ENCODE results near the gene UCK2.

The UCK2 gene

DNA sequence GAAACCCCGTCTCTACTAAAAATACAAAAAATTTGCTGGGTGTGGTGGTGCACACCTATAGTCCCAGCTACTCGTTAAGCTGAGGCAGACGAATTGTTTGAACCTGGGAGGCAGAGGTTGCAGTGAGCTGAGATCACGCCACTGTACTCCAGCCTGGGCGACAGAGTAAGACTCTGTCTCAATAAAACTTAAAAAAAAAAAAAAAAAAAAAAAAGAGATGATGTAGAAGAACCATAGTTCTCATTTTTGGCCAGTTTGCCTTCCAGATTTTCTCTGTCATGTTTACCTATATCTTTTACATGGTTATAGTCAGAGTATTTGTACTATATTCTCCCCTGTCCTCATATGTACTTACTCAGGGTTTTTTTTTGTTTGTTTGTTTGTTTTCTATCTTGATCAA lies 53.6 kb downstream of the UCK2 start:
- no peak for DNase-seq (ENCODE audit: low spot score)

DNA sequence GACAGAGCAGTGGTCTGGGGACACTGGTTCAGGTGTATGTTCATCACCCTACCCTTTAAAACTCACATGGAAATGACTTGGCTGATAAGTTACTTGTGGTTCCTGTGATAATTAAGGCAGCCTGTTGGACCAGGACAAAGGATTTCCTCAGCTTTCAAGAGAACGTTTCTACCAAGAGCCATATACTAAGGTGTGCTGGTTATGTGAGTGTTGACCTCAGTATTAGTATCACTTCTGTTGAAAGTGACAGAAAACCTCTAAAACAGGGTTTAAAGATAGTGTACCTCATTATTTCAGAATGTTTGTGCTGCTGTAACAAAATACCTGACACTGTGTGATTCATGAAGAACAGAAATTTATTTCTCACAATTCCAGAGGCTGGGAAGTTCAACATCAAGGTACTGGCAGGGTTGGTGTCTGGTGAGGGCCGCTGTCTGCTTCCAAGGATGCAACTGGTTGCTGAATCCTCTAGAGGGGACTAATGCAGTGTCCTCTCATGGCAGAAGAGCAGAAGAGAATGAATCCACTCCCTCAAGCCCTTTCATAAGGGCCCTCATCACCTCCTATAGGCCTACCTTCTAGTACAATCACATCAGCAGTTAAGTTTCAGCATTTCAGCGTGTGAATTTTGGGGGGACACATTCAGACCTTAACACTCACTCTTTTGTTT lies 54.9 kb downstream of the UCK2 start:
- no peak for DNase-seq (ENCODE audit: low spot score)

DNA sequence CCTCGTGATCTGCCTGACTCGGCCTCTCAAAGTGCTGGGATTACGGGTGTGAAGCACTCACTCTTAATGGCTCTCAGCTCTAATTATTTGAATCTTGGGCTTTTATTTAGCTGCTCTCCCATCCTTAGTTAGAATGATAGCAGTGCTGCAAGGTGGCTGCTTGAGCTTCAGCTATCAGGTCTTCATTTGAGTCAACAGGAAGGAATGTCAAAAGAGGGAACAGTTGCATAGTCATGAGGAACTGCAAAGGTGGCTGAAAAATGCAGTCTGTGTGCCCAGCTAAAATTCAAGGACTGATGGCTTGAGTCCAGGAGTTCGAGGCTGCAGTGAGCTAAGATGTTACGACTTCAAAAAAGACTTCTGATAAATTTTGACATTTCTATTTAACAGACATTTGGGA lies 55.6 kb downstream of the UCK2 start:
- DNase-seq (ENCODE audit: low spot score), result no peak

DNA sequence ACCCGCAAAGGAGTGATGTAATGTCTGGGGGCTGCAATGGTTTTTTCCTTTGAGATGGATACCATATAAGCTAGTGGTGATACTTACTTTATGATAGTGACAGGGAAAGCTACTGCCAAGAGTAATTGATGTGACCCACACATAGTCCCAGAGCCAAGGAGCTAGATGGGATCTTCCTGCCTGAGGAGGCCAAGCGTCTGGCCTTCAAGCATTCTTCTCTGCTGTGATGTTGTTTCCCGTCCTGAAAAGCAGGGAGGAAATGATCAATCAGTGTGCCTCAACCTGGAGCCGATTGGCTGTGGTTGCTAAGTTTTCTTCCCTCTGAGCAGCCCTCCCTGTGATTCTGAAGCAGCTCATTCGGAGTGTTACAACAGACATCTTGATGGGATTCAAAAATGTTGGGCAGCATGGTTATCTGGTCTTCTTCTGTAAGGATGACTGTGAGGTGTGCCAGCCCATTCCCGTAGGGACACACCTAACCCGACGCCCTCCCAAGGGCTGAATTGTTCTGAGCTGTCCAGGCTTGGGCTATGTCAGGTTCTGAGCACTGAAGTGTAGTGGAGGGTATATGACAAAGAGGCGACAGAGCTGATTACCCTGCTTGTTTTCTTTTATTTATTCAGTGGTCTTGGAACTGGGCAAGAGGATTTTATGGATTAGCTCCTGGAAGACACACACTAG lies 56.7 kb downstream of the UCK2 start:
- DNase-seq (ENCODE audit: low spot score), result no peak

DNA sequence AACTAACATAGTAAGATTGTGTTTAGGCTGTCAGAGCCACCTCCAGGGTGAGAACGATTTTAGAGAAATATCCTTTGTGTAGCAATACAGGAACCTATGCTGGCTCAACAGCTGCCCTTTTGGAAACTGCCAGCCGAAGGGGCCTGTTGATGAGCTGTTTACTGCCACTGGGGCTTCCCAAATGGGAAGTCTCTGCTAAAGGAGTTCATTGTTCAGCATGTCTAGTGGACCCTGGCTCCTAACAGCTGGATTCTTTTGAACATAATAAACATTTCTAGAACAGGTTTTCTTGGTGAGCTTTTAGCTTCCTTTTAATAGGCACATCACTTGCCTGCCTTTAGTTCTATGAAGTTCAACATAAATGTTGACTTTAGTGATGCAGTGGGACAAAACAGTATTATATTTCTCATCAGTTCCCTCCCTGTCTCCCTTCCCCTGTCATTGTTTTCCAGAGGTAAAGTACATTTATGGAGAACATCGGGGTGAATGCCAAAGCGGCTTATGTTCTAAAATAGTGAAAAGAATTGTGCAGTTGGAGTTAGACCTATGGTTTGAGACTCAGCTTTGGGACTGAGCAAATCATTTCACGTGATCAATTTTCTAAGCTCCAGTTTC lies 57.4 kb downstream of the UCK2 start:
- no peak for DNase-seq (ENCODE audit: low spot score)

DNA sequence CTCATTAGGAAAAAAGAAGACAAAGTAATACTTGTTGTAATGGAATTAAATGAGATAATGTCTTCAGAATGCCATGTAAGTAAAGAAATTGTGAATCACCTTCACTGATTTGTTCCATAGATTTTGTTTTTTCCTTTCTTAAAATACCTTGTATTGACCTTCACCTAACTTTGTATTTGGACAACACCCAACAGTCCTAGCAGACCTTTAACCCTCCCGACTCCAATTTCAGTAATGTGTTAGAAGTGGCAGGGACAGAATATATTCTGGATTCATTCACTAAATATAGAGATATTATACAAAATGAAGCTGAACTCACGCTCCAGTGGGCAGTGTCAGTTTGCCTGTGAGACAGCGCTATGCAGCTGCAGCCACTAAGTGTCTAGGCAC lies 57.9 kb downstream of the UCK2 start:
- no peak for DNase-seq (ENCODE audit: low spot score)

DNA sequence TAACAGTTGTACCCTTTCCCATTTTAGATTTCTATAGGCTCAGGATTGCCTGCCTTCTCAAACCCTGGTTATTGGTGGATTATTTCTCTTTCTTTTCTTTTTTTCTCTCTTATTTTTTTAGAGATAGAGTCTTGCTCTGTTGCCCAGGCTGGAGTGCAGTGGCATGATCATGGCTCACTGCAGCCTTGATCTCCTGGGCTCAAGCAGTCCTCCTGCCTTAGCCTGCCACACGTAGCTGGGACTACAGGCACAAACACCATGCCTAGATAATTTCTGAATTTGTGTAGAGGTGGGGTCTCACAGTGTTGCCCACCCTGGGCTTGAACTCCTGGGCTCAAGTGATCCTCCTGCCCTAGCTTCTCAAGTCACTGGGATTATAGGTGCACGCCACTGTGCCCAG lies 58.8 kb downstream of the UCK2 start:
- DNase-seq (ENCODE audit: low spot score), result no peak

DNA sequence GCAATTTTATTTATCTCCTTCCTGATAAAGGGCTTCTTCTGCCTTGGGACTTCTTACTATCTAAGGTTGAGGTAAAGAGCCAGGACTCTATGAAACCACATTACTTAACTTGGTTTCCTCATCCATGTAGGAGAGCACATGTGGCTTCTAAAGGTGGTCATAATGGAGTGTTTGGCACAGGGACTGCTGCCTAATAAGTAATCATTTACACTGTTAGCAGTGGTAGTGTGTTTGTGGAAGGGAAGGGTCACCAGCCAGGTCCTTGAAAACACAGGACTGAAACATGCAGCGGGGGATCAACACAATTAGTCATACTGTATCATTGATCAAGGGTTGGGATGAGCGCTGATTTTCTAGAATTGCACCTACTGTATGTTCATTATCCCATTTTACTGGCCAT lies 59.6 kb downstream of the UCK2 start:
- no peak for DNase-seq (ENCODE audit: low spot score)

DNA sequence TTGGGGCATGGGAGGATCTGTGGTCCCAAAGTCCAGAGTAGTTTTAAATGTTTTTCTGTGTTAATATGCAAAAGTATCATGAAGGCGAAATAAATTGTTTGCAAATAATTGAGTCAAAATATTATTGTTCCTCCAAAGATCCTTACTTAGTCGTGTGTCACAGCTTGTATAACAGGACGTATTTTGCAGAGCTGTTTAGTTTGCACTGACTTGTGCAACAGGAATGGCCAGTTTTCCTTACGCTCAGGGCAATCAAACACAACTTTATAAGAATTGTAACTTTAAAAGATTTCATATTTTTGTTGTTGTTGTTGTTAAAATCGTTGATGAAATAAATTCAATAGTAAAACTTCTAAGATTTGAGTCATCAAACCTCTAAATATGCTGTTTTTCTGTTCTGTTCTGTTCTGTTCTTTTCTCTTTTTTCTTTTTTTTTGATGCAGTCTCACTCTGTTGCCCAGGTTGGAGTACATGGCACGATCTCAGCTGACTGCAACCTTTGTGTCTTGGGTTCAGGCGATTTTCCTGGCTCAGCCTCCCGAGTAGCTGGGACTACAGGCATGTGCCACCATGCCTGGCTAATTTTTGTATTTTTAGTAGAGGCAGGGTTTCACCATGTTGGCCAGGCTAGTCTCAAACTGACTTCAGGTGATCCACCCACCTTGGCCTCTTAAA lies 60.6 kb downstream of the UCK2 start:
- DNase-seq (ENCODE audit: low spot score), result no peak

DNA sequence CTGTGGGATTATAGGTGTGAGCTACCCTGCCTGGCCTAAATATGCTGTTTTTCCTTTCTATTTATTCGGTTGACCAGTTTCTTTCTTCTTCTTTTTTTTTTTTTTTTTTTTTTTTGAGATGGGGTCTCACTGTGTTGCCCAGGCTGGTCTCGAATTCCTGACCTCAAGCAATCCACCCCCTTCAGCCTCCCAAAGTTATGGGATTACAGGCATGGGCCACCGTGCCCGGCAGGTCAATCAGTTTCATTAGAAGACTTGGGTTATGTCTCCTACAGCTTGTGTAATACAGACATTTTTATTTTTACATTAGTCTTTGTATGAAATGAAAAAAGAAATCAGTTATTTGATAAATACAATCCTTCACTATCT lies 61.1 kb downstream of the UCK2 start:
- DNase-seq (ENCODE audit: low spot score), result no peak

DNA sequence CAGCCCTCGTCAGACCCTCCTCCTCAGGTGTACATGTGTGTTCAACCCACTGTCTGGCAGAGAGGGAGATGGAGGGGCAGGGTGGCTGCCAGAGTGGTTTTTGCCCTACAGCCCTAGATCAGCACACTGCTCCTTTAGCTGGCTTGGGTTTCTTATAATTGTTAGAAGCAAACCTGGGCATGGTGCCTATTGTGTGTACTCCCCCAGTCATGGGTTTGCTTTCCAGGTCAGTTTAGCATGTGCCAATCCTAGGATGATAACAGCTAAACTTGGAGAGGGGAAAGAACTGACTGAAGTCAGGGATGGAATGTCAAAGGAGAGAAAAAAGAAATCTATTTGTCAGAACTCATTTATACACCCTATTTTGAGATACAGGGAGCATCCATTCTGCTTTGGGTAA lies 63.3 kb downstream of the UCK2 start:
- DNase-seq (ENCODE audit: low spot score), result no peak

DNA sequence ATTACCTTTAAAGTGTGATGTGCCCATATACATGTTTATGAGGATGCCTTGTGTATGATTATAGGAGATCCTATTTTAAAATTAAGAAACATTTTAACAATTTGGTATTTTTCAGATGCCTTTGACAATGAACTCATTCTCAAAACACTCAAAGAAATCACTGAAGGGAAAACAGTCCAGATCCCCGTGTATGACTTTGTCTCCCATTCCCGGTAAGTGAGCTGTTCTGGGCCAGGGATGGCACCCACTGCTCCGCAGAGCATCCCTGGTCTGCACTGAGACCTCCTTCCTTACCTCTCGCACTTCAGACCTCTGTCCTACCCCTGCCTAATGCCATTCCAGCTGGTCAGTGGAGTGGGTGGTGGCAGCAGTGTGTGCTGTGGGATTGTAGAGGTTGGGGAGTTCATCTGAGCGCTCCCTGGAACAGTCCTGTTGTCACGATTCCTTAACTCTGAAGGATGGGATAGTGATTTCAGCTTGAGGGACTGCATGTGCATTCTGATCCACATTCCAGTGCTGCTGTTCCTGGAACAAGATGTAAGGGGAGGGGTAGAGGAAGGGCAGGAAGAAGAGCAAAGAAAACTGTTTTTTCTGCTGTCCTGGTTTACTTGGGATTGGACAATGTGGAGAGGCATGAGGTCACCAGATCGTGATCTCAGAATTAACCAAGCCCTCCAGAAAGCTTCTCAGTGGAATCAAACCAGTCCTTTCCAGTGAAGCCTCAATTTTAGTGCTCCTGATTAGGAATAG lies 63.9 kb downstream of the UCK2 start:
- peak; percentile 9 for DNase-seq (ENCODE audit: low spot score)

DNA sequence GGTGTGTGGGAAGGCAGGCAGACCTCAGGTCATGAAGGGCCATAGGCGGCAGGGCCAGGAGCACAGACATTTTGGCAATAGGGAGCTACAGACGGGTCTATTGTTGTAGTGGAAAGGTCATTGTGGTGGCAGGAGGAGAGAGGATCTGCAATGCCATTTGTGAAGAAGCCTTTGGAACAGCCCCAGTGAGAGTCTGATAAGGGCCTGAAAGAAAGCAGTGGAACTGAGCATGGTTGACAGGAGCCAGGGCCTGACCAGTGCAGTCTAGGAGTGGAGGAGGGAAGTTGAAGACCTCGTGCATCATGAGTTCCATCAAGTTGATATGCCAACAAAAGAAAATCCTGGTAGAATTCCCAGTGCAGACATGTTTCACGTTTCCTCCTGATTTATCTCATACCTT lies 65.5 kb downstream of the UCK2 start:
- no peak for DNase-seq (ENCODE audit: low spot score)

DNA sequence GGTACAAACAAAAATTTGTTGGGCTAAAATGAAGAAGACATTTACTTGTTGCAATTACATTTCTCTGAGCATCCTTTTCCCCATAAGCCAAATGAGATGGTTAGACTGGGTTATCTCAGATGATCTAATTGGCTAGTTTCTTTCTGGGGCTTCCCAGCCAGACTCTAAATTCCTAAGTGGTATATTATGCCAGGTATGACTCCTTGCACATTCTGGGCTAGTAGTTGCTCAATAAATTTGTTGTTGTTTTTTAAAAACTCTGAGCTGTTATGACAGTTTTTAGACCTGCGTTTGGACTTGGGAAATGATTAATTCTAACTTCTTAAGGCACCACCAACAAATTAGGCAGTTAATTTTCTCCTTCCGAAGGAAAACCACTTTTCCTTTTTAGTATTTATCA lies 66.1 kb downstream of the UCK2 start:
- no peak for DNase-seq (ENCODE audit: low spot score)

DNA sequence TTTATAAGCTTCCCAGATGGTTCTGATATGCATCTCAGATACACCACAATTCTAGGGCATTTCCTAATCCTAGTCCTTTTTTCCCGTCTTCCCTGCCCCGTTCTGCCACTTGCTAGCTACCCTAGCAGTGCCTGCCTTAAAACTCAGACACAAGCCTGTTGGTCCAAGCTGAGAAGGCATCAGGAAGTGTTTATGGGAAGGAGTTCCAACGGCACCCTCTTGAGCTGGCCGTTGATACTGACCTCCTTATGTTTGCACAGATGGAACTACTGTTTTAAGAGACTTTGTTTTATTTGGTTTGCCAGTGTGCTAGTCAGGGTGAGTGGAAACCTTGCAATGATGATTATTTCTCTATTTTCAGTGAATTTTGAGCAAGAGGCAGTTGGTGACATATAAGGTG lies 67.2 kb downstream of the UCK2 start:
- DNase-seq (ENCODE audit: low spot score), result no peak

DNA sequence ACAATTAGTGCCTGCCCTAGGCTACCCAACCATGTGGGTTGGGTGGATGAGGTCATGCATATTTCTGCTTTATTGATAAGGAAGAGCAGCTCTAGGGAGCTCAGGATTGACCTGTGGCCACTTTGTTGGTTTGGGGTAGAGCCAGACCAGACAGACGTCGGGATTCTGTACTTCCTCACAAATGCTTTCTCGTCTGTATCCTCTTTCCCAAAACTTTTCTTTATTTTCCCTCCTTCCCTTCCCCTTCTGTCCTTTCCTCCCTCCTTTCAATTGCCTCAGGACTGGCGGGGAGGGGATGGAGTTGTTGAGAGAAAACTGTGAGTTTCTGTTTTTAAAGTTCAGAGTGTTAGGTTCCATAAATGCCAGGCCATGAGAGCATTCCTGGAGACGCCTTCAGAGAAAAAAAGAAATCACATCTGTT lies 68.0 kb downstream of the UCK2 start:
- DNase-seq (ENCODE audit: low spot score), result no peak

DNA sequence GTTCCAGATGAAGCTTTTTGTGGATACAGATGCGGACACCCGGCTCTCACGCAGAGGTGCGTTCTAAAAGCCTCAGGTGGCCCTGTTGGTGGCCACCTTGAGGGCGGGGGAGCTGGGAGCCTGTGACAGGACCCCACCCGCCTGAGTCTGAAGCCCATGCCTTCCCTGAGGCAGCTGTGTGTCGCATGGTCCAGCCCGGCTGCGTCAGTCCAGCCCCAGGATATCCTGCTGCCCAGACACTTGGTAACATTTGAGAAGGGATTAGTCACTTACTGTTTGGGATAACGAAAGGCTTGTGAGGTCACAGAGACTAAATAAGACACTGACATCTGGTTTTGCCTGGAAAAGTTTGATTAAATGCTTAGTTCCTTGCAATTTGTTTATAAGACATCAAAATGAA lies 68.9 kb downstream of the UCK2 start:
- DNase-seq (ENCODE audit: low spot score), result no peak

DNA sequence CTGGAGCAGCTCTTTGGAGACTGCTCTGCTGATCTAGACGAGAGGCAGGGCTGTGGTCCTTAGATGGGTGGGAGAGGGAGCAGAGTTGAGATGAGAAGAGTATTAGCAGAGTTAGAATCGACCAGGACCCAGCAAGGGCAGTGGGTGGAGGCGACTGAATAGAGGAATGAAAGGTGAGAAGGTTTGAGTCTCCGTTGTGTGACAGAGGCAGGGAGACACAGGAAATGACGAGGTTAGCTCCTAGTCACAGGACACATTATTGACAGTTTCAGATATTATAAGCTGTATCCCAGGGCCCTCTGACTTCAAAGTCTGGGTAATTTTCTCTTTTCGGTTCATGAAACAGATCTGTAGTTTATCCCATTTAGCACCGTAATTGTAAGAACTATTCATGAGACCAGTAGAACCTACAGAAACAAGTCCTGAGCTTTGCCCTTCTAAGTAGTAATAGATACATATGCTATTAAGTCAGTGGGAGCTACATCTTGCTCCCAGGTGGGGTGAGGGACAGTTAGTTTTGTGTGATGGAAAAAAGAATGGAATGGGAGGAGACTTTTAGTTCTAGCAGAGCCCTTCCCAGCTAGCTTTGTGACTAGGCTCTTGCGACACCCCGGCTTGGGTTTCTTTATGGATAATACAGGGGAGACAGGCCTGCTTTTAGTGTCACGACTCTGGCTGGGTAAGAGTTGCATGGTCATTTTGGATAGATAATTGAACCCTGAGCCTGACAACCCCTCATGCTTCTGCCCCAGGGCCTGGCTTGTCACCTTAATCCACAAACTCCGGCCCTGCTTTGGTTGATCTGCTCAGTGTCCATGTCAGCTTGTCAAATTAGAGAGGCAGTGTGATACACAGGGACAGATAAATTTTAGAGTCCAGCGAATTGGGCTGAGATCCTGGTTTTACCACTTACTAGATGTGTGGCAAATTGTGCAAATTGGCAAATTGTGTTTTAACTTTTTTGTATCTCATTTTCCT lies 70.2 kb downstream of the UCK2 start:
- no peak for DNase-seq (ENCODE audit: low spot score)

DNA sequence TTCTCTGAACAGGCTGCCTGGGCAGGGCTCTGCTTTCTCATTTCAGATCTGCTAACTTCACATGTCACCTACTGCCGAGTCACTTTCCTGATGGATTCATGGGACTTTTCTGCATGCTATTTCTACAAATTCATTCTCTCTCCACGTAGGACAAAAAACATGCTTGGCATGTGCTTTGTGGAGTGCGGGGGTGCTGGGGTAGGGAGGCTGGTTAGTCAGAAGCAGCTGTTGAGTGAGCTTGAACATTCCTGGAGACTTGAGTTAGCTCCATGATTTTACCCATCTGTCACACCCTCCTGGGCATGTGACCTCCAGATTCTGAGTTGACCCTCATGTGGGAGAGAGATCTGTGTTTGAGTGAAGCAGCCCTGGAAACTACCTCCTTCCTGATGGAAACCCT lies 71.4 kb downstream of the UCK2 start:
- no peak for DNase-seq (ENCODE audit: low spot score)

DNA sequence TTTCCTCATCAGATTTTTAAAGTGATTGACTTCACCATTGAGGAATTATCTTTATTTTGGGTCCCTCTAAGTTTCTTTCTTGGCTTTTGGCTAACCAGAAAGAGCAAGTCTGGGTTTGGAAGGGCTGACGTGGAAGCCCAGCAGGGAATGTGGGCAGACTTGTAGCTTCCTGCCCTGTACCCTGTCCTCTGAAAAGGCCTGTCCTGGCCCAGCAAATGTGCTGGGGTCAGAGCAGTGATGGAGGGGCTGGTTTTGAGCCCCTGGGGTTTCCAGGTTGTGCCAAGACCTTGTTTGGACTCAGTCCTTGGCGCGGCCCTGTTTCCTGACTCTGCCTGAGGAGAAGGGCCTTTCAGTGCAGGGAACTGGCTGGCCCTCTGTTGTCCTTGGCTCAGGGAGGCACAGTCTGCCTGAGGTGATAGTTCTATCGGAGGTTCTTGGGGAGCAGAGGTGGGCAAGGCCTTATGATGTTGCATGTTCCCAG lies 72.1 kb downstream of the UCK2 start:
- no peak for DNase-seq (ENCODE audit: low spot score)

Data from D341Med (cell line).